Endometrium (tissue), 2 donors: ENCODE data around the gene TRIM75.
"Not testable (repeated sequence)": the region's sequence is repeated elsewhere in the genome, so short reads cannot be mapped to it uniquely, and the experiment has no call there.

Experiments
- FAIRE-seq: peaks from 2 replicates; lab custom pipeline; 2012; peaks lifted over from hg19 to GRCh38; lab: Jason Lieb, UNC
- donor health status: control.
- donor health status: control.

TRIM75 gene

DNA sequence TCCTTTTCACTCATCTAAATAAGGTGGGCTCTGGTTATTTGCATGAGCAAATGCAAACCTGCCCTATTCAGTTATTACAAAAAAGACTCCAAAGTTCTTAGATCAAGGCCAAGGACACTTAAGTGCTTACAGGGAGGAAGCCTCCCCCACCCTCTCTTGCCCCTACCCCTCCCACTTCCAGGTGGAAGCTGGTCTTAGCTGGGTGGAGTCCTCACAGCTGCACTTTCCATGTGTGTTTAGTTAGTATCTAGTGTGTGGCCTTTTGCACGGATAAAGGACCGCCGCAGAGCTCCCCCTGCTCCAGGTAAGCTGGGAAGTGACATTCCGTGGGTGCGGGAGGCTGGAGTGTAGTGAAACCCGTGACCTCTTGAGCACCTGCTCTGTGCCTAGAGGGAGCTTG is at the start of gene TRIM75:
TSS of gene TRIM75 (plus strand) at position 222 of the 400 bp plus-strand sequence. CDS start 5,282 bp downstream, outside the sequence.
- FAIRE-seq = no peak

DNA sequence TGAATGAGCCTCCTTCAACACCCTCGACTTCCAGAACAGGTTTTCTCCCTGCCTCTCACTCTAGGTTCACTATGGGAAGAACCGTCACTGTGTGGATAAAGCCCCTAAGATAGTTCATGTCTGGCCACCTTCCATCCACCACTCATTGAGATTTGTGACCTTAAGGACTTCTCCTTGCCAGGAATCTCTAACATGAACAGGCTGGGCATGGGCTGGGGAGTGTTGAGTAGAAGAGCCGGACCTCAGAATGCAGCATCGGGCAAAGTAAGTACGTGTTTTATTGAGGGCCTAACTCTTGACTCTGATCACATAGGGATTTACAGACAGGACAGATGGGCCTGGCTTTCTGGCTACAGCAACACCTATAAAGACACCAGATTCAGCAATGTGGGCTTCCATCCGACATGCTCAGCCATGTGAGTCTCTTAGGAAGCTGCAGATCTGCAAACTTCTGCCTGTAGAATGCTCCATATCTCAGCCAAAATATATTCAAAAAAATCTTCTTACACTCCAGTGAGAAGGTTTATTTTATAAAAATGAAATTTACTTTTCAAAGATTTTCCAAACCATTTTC is 48.2 kb upstream of the TRIM75 start:
- FAIRE-seq = no peak

DNA sequence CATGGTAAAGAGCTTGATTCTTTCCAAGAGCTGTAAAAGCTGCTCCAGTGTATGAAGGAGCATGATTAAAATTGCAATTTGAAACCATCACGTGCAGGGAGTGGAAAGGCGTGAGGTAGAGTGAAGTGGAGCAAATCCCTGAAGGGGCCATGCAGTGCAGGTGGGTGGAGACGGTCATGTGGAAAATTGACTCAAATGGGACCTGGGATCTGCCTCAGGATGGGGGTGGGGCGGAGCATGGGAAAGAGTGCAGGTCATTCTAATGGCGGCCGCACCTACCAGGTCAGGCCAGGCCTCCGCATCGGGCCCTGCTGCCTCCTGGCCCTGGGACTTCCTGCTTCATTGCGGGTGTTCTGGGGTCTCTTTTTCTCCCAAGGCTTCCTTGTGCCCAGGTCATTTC is 47.2 kb upstream of the TRIM75 start:
- FAIRE-seq = no peak

DNA sequence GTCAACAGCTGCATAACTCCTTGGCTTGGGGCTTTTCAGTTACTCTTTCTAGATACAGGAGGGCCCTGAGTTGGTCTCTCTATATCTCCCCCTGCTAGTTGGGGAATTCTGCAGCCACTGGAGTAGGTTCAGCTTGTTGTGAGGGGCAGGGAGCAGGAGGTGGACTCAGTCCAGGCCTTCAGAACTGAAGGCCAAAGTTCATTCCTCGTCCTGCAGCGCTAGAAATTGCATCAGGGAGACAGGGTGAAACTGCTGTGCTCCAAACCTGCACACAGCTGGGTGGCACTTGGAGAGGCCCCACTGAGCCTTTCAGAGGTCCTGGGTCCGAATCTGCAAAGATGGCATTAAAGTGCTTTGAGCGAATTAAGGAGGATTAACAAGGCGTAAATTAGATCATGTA is 46.8 kb upstream of the TRIM75 start:
- no peak for FAIRE-seq

DNA sequence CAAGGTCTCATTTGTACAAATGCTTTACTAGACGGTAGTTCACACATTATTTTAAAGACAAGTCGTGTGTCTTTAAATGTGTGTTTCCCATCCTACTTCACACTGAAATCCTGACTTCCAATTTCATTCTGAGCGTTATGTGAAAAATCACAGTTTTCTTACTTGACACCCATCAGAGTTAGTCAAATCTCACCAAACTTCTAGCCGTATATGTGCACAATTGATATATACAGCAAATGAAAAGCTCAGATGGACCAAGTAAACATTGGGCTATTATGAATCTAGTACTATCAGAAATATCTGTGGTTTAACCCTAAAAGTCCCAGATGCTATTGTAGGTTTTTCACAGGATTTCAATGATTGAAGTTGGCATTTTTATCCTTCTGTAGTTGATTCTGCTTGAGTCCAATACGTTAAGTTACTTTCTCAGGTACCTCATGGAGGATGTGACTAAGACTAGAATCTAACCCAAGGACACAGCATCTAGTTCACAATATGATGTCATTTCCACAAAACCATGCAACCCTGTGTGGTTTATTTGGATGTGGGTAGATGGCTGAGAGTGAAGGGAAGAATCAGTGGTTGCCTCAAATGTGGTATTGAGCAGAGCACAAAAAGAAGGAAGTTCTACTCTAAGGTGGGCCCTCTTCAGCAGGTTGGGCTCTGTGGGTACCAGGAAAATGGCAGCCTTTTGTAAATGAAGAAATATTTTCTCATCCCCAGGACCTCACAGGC is 44.0 kb upstream of the TRIM75 start:
- no peak for FAIRE-seq

DNA sequence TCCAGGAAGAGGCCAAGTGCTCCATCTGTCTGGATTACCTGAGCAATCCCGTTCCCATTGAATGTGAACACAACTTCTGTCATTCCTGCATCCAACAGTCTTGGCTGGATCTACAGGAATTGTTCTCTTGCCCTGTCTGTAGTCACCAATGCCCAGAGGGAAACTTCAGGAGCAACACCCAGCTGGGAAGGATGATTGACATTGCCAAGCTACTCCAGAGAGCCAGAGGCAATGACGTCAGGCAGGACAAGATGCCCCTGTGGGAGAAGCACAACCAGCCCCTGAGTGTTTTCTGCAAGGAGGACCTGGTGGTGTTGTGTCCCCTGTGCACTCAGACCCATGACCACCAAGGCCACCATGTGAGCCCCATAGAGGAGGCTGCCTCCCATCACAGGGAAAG is 43.2 kb upstream of the TRIM75 start:
- FAIRE-seq = no peak

DNA sequence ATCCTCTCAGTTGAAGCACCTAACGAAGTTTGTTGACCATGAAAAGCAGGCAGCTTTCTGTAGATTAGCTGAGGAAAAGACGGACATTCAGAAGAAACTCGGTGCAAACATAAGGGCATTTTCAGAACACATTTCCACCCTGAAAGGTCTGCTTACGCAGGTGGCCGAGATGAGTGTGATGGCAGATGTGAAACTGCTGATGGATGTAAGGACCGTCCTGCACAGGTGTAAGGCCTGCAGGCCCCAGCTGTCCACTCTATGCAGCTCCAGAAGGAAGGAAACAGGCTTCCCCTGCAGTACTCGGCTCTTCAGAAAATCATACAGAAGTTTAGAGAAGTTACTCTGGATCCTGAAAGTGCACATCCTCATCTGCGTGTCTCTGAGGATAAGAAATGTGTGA is 42.7 kb upstream of the TRIM75 start:
- no peak for FAIRE-seq

DNA sequence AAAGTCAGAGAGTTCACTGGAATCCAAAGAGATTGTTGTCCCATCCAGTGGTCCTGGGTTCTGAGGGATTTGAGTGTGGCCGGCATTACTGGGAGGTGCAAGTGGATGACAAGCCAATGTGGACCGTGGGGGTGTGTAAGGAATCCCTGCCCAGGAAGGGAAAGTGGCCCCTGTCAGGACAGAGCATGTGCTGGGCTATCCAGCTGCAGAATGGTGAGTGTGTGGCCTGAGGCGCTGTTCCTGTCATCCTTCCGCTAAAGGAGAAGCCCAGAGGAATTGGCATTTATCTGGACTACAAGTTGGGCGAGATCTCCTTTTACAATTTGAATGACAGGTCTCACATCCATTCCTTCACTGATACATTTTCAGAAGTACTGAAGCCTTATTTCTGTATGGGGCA is 42.3 kb upstream of the TRIM75 start:
- no peak for FAIRE-seq

DNA sequence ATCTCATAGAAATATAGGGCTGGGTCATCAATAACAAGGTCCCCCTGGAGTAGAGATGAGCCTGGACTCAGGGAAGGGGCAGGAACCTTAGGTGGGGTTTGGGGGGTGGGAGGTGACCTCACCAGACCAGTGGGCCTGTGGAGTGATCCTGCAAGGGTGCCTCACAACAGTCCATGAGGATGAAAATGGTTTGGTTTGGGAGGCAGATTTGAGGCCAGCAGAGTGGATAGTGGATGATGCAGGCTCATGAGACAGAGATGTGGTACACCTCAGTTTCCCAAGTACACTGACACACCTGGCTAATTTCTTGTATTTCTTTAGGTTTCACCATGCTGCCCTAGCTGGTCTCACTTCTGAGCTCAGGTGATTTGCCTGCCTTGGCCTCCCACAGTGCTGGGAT is 40.0 kb upstream of the TRIM75 start:
- FAIRE-seq = no peak

DNA sequence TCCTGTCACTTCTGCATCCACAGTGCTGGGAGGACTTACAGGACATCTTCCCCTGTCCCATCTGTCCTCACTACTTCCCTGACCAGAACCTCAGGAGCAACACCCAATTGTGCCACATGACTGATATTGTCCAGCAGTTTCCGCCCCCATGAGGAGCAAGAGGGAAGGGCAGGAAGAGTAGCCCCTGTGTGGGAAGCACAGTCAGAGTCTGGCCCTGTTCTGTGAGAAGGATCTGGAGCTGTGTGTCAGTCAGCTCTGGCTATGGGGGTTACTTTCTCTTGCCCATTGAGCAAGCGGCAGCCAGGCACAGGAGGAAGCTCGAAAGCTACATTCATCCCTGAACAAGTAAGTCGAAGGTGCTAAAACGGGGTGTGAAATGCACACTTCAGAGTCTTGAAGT is 36.7 kb upstream of the TRIM75 start:
- FAIRE-seq = no peak

DNA sequence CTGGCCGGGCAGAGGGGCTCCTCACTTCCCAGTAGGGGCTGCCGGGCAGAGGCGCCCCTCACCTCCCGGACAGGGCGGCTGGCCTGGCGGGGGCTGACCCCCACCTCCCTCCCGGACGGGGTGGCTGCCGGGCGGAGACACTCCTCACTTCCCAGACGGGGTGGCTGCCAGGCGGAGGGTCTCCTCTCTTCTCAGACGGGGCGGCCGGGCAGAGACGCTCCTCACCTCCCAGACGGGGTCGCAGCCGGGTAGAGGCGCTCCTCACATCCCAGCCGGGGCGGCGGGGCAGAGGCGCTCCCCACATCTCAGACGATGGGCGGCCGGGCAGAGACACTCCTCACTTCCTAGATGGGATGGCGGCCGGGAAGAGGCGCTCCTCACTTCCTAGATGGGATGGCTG is 33.7 kb upstream of the TRIM75 start:
- FAIRE-seq = not testable (repeated sequence)

DNA sequence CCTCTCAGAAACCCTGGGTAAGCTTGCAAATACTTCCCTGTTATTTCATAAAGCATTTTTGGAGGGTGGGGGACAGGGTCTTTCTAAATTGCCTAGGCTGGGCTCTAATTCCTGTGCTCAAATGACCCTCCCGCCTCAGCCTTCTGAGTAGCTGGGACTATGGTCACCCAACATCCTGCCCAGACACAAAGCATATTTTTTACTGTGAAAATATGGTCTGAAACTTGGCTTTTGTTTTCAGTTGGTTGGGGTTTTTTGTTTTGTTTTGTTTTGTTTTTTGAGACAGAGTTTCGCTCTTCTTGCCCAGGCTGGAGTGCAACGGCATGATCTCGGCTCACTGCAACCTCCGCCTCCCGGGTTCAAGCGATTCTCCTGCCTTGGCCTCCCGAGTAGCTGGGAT is 27.9 kb upstream of the TRIM75 start:
- not testable (repeated sequence) for FAIRE-seq

DNA sequence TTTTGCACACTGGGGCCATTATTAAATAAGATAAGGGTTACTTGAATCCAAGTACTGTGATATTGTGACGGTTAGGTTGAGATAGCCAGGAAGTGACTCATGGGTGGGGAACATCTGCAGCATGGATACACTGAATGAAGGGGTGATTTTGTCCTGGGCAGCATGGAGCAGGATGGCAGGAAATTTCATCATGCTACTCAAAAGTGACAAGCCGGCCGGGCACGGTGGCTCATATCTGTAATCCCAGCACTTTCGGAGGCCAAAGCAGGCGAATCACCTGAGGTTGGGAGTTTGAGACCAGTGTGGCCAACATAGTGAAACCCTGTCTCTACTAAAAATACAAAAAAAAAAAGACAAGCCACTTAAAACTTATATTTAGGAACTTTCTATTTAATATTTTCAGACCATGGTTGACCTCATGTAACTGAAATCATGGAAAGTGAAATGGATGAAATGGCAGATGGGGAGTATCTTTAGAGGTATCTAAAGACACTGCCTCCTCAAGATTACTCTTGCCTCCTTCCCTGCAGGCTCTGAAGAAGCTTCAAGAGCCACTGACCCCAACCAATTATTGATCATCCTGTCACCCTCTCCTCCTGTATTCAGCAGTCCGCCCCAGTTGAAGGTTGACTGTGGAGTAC is 25.8 kb upstream of the TRIM75 start:
- no peak for FAIRE-seq

DNA sequence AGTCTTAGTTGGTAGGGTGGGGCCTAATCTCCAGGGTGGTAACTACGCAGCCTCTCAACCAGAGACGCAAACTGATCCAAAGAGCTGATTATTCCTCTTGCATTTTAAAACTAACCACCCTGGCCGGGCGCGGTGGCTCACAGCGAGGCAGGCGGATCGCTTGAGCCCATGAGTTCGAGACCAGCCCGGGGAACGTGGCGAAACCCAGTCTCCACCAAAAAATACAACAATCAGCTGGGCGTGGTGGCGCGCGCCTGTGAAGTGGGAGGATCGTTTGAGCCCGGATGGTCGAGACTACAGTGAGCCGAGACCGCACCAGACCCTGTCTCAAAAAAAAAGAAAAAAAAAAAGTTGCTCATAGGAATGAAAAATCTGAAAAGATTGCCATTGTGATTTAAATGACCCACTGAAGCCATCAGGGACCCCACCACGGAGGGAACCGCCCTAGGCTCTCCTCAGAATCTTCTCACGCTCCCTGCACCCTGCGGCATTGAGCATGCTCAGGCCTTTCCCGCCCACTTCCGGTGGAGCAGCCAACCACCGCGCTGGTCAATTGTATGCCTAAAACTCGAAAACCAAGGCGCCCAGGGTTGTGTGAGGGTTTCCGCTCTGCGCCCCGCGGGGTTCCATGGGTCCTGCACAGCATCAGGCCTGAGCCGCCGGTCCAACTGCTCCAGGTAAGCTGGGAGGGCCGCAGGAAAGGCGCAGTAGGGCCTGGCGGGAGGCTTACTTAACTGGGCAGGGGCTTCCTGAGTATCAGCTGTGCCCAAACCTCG is 22.0 kb upstream of the TRIM75 start, which contains the start of gene TRIM60:
TSS of gene TRIM60 (plus strand) at position 564 of the 776 bp plus-strand sequence. CDS start 8,074 bp downstream, outside the sequence.
- no peak for FAIRE-seq

DNA sequence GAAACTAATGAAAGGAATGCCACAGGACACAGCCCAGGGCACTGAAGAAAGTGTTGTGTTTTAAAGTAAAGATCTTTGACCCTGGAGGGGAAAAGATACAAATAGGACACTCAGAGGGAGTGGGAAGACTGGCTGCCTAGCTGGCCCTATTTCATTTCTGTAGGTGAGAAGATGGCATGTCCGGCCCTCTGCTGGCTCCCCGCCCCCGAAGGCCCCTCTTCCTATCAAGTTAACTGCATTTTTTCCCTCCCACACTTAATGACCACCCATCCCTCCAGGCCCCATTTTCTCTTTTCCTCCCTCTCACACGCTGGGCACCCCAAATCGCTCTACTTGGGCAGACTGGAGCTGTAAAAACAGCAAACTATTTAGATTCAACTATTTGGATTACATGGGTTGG is 5.5 kb upstream of the TRIM75 start:
- no peak for FAIRE-seq

DNA sequence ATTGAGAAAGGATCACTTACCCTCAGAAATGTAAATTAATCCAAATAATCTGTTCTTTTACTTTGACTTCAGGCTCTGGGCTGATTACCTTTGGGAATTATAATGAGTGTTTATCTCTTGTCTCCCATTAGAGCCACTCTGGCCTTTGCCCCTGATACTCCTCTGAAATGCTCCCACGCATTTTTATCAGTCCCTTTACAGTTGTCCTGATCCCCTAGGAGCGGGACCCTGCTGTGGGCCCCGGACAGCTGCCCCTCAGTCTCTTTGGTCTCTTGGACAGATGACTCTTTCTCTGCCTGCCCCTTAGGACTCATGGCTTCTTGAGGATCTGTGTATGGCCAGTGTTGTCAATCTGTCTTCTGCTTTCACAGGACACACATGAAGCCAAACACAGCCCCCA is 1.0 kb upstream of the TRIM75 start:
- FAIRE-seq = no peak

DNA sequence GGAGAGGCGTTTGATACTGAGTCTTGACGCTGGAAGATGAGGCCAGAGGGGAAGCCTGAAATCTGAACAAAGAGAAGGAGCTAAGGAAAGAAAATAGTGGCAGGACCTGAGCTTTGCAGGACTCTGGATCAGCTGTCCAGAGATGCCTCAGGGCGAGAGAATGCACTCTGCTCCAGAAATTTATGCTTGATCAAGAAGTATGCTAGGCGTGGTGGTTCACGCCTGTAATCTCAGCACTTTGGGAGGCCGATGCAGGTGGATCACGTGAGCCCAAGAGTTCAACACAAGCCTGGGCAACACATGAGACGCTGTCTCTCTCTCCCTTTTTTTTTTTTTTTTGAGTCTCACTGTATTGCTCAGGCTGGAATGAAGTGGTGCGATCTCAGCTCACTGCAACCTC is 1.9 kb downstream of the TRIM75 start:
- FAIRE-seq = no peak

DNA sequence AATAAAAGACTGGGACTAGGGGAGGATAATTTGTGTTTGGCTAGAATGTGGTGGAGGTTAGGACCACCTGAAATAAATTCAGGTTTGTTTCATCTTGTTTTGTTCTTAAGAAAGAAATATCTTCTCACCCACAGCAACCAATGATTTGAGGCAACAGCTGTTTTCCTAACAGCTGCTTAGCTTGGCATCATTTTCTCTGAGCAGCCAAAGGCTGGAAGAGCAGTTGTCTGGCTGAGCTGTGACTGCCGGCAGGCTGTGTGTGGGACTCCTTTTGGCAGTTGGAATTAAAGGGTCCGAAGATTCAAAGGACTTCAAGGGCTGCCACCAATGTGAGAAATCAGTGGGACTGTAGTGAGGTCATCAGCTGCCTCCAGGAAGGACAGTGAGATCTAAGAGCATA is 5.0 kb downstream of the TRIM75 start:
- FAIRE-seq = no peak

DNA sequence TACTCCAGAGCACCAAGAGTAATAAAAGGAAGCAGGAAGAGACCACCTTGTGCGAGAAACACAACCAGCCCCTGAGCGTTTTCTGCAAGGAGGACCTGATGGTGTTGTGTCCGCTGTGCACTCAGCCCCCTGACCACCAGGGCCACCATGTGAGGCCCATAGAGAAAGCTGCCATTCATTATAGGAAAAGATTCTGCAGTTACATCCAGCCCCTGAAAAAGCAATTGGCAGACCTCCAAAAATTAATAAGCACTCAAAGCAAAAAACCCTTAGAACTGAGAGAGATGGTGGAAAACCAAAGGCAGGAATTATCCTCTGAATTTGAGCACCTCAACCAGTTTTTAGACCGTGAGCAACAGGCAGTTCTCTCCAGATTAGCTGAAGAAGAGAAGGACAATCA is 5.7 kb downstream of the TRIM75 start:
- no peak for FAIRE-seq

DNA sequence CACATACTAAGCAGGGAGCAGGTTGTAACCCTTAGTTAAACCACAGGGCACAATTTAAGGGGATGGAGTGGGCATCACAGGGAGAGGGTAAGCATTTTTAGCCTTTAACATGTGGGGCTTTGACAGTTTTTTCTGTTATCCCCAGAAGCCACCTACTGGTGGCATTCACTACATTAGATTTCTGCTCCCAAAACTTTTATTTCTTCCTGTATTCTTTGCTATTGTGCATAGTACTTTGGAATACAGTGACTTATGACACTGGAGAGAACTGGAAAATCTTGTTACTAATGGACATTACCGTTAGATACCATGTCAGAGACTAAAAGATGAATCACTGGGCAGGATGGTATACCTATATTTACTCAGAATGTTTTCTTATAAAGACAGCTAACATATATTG is 7.3 kb downstream of the TRIM75 start:
- FAIRE-seq = no peak

DNA sequence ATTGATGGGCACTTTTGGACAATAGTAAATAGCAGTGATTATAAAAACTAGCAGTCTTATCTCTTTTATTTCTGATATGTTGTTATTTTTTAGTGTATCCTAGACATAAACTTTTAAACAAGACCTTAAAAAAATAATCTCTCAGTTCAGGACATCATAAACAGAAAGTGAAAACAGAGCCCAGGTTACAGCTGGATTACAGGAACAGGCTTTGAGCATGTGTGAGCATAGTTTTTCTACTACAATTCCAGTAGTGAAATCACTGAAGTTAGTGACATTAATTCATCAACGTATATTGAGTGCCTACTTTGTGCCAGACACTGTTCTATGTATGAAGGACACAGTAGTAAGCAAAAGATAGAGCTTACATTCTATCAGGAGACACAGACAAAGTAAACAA is 16.9 kb downstream of the TRIM75 start:
- FAIRE-seq = no peak

DNA sequence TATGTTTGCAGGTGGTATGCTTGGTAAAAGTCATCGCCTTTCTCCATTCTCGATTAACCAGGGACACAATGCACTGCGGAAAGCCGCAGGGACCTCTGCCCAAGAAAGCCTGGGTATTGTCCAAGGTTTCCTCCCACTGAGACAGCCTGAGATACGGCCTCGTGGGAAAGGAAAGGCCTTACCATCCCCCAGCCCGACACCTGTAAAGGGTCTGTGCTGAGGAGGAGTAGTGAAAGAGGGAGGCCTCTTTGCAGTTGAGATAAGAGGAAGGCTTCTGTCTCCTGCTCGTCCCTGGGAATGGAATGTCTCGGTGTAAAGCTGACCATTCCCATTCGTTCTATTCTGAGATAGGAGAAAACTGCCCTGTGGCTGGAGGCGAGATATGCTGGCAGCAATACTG is 19.7 kb downstream of the TRIM75 start:
- not testable (repeated sequence) for FAIRE-seq
